Body of pancreas (tissue), 4 donors: ENCODE measurements around the gene LMNA. TPM values are rescaled to one million over a fixed set of nuclear protein-coding genes. Genes with fewer than 3 reads are reported as not detected.
"Not testable (repeated sequence)": the region's sequence is repeated elsewhere in the genome, so short reads cannot be mapped to it uniquely, and the experiment has no call there.

ENCODE experiments used
- ATAC-seq: fragments of 150-250 bp; one replicate; pipeline ENCODE4 v1.9.1; 2016
- DNase-seq, 4 donors: peaks; one replicate each; pipeline ENCODE4 v3.0.0-alpha.2; 2019
- H3K27ac ChIP-seq, 4 donors: fragments of 200-600 bp; sonication (generic); 1 replicate in 3 of 4; 2 replicates in 1 of 4; pipeline versions ENCODE4 v1.5.1 to v1.6.1; 2016 to 2019; ENCODE audit warnings: mild to moderate bottlenecking in 1 of 4, mixed read lengths in 1 of 4, moderate library complexity in 1 of 4
- H3K27me3 ChIP-seq, 2 donors: fragments of 200-600 bp; sonication (generic); one replicate each; pipeline ENCODE4 v1.6.0; 2016; ENCODE audit warnings: mild to moderate bottlenecking in 1 of 2
- H3K36me3 ChIP-seq, 2 donors: fragments of 200-600 bp; sonication (generic); replicated peaks in 1 of 2; 2 replicates each; pipeline ENCODE4 v1.5.1; 2016; ENCODE audit warnings: low read depth in 2 of 2; ENCODE audit not compliant: insufficient read depth in 1 of 2
- H3K4me1 ChIP-seq: fragments of 200-600 bp; sonication (generic); one replicate; pipeline ENCODE4 v1.6.0; 2016
- H3K4me3 ChIP-seq, 2 donors: fragments of 200-600 bp; sonication (generic); 1 replicate in 1 of 2; 2 replicates in 1 of 2; pipeline ENCODE4 v1.5.1; 2016 to 2019
- H3K9me3 ChIP-seq, 3 donors: fragments of 200-600 bp; sonication (generic); 1 replicate in 2 of 3; 2 replicates in 1 of 3; pipeline ENCODE4 v1.5.1; 2016
- CTCF ChIP-seq, 7 experiments: fragments of 450-650 bp in 4 of 7; fragments of 200-600 bp in 3 of 7; sonication (generic) in 3 of 7; IDR thresholded peaks; one replicate each; pipeline ENCODE4 v1.5.1; 2016 to 2019; ENCODE audit warnings: antibody characterized with exemption in 7 of 7
- POLR2A ChIP-seq, 3 donors: fragments of 450-650 bp; IDR thresholded peaks; one replicate each; pipeline ENCODE4 v1.6.1; 2016; ENCODE audit warnings: antibody characterized with exemption in 3 of 3, mild to moderate bottlenecking in 2 of 3
- WGBS, 2 donors: methylation state at CpG; one replicate each; pipeline ENCODE4 v1.1.5; 2017; 5-methylcytosine and 5-hydroxymethylcytosine counted together
- intact Hi-C: fragments of 100-400 bp; cut with DNase I; formaldehyde crosslinking; loops from one replicate; pipeline ENCODE4 v1.15.1; 2023
- total RNA-seq, 2 donors: library from RNA; depleted of rRNA; stranded (reverse); fragments of >200 nt; gene quantifications; one replicate each; pipeline ENCODE4 v1.1.0, GENCODE V29; 2016

The LMNA gene
- total RNA-seq, 2 donors from 2014 or later, result 152 to 186 TPM

- no peak overlapping the region for H3K4me3 ChIP-seq
- no peak overlapping the region for H3K27ac ChIP-seq
- no peak for TF ChIP-seq CTCF (IDR thresholded peaks at IDR 0.05)
- no peak for TF ChIP-seq POLR2A (IDR thresholded peaks at IDR 0.05)
- no peaks in the 10 kb centered on the region for H3K4me1 ChIP-seq
- no peak for ATAC-seq
- no peaks in the 10 kb centered on the region for H3K27me3 ChIP-seq
- intact Hi-C loops, result no loop called here
- peaks cover 0 to 2% of the 10 kb centered on the region in 2 donors for H3K36me3 ChIP-seq
- 68 to 92% methylated on average over 2 to 3 of the region's 3 CpGs for WGBS, 2 donors
- no peak for DNase-seq
- H3K9me3 ChIP-seq, result no peaks in the 10 kb centered on the region
Measured at GRCh38 chr1:156069490-156070455, 44.7 kb upstream of the LMNA start.

- Histone ChIP-seq H3K27me3 (no peaks in the 10 kb centered on the region), H3K4me3 (no peak overlapping the region), H3K36me3 (peaks cover 0 to 2% of the 10 kb centered on the region in 2 donors), H3K9me3 (no peaks in the 10 kb centered on the region), H3K4me1 (peaks cover 4% of the 10 kb centered on the region), H3K27ac (no peak overlapping the region)
- 31 to 46% methylated on average over 3 to 4 of the region's 4 CpGs for WGBS, 2 donors
- DNase-seq (no peak), ATAC-seq (no peak)
- intact Hi-C loops, result no loop called here
- no peak for TF ChIP-seq CTCF (IDR thresholded peaks at IDR 0.05)
- TF ChIP-seq POLR2A (IDR thresholded peaks at IDR 0.05), result no peak
Measured at GRCh38 chr1:156070548-156070947, 44.0 kb upstream of the LMNA start.

- ATAC-seq, H3K27me3 ChIP-seq, intact Hi-C loops, H3K4me3 ChIP-seq, H3K27ac ChIP-seq, H3K36me3 ChIP-seq, H3K9me3 ChIP-seq, DNase-seq: not testable (repeated sequence)
- WGBS, 2 donors, result 87 to 94% methylated on average over 7 of the region's 7 CpGs
- peaks cover 12% of the 10 kb centered on the region for H3K4me1 ChIP-seq
Measured at GRCh38 chr1:156071332-156071816, 43.1 kb upstream of the LMNA start.

GRCh38 chr1:156072251-156072650 is 42.3 kb upstream of the LMNA start:
- intact Hi-C loops, result no loop called here
- Histone ChIP-seq H3K4me3 (no peak overlapping the region), H3K4me1 (peaks cover 13% of the 10 kb centered on the region), H3K27me3 (no peaks in the 10 kb centered on the region), H3K36me3 (peaks cover 0 to 2% of the 10 kb centered on the region in 2 donors), H3K9me3 (no peaks in the 10 kb centered on the region), H3K27ac (no peak overlapping the region)
- no peak for DNase-seq
- 61 to 69% methylated on average over 6 of the region's 6 CpGs for WGBS, 2 donors
- TF ChIP-seq CTCF (IDR thresholded peaks at IDR 0.05), result no peak
- ATAC-seq, result no peak

GRCh38 chr1:156073110-156073687 is 41.3 kb upstream of the LMNA start:
- Histone ChIP-seq H3K4me3 (no peak overlapping the region), H3K9me3 (no peaks in the 10 kb centered on the region), H3K27ac (no peak overlapping the region), H3K4me1 (peaks cover 13% of the 10 kb centered on the region), H3K27me3 (no peaks in the 10 kb centered on the region), H3K36me3 (peaks cover 0 to 2% of the 10 kb centered on the region in 2 donors)
- 0 to 15% methylated on average over 1 of the region's 1 CpG for WGBS, 2 donors
- intact Hi-C loops, result no loop called here
- ATAC-seq (no peak), DNase-seq (no peak)
- TF ChIP-seq POLR2A (IDR thresholded peaks at IDR 0.05), result no peak
- no peak for TF ChIP-seq CTCF (IDR thresholded peaks at IDR 0.05)
